Measurements from ENCODE around the gene NME1.

NME1 gene

GRCh38 chr17:51197754-51198153 lies 44.4 kb downstream of the NME1 start:
- no peak for DNase-seq

- no peak for DNase-seq
Observed at GRCh38 chr17:51200295-51200694, 46.9 kb downstream of the NME1 start.

GRCh38 chr17:51200846-51201245 lies 47.5 kb downstream of the NME1 start:
- no peak for DNase-seq

GRCh38 chr17:51203838-51204237 lies 50.5 kb downstream of the NME1 start:
- no peak for DNase-seq

All from NCI-H1048 (cell line).